Body of pancreas (tissue), 4 donors: ENCODE measurements around the gene C3orf33.

Experiments used
- CTCF ChIP-seq, 7 experiments: fragments of 450-650 bp in 4 of 7; fragments of 200-600 bp in 3 of 7; sonication (generic) in 3 of 7; IDR thresholded peaks; one replicate each; pipeline ENCODE4 v1.5.1; 2016 to 2019; ENCODE audit warnings: antibody characterized with exemption in 7 of 7
- POLR2A ChIP-seq, 3 donors: fragments of 450-650 bp; IDR thresholded peaks; one replicate each; pipeline ENCODE4 v1.6.1; 2016; ENCODE audit warnings: antibody characterized with exemption in 3 of 3, mild to moderate bottlenecking in 2 of 3

GRCh38 chr3:155771126-155771525, 35.0 kb downstream of the C3orf33 start:
- TF ChIP-seq POLR2A (IDR thresholded peaks at IDR 0.05), result no peak
- no peak for TF ChIP-seq CTCF (IDR thresholded peaks at IDR 0.05)
